Tibial nerve (tissue), 4 donors: ENCODE data around the gene TMEM43.

Experiments used
- EP300 ChIP-seq, 2 donors: sonication (generic); formaldehyde crosslinking; IDR thresholded peaks; one replicate each; pipeline ENCODE4 v1.6.1; 2017; ENCODE audit warnings: antibody characterized with exemption in 2 of 2, mild to moderate bottlenecking in 1 of 2
- POLR2A ChIP-seq, 2 donors: fragments of 450-650 bp; IDR thresholded peaks; one replicate each; pipeline ENCODE4 v1.6.1; 2017; ENCODE audit warnings: antibody characterized with exemption in 2 of 2, mild to moderate bottlenecking in 2 of 2, moderate library complexity in 2 of 2
- TF ChIP-seq, protein P1 (sequence below), 5 experiments: fragments of 200-600 bp in 3 of 5; fragments of 450-650 bp in 2 of 5; sonication (generic) in 3 of 5; IDR thresholded peaks; one replicate each; pipeline ENCODE4 v1.5.1; 2016 to 2019; ENCODE audit warnings: antibody characterized with exemption in 5 of 5, mild to moderate bottlenecking in 3 of 5, moderate library complexity in 2 of 5

DNA sequence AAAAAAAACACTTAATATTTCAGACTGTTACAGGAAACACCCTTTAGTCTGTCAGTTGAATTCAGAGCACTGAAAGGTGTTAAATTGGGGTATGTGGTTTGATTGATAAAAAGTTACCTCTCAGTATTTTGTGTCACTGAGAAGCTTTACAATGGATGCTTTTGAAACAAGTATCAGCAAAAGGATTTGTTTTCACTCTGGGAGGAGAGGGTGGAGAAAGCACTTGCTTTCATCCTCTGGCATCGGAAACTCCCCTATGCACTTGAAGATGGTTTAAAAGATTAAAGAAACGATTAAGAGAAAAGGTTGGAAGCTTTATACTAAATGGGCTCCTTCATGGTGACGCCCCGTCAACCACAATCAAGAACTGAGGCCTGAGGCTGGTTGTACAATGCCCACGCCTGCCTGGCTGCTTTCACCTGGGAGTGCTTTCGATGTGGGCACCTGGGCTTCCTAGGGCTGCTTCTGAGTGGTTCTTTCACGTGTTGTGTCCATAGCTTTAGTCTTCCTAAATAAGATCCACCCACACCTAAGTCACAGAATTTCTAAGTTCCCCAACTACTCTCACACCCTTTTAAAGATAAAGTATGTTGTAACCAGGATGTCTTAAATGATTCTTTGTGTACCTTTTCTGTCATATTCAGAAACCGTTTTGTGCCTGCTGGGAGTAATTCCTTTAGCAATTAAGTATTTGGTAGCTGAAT lies 17.9 kb downstream of the TMEM43 start:
- TF ChIP-seq, protein P1, sequence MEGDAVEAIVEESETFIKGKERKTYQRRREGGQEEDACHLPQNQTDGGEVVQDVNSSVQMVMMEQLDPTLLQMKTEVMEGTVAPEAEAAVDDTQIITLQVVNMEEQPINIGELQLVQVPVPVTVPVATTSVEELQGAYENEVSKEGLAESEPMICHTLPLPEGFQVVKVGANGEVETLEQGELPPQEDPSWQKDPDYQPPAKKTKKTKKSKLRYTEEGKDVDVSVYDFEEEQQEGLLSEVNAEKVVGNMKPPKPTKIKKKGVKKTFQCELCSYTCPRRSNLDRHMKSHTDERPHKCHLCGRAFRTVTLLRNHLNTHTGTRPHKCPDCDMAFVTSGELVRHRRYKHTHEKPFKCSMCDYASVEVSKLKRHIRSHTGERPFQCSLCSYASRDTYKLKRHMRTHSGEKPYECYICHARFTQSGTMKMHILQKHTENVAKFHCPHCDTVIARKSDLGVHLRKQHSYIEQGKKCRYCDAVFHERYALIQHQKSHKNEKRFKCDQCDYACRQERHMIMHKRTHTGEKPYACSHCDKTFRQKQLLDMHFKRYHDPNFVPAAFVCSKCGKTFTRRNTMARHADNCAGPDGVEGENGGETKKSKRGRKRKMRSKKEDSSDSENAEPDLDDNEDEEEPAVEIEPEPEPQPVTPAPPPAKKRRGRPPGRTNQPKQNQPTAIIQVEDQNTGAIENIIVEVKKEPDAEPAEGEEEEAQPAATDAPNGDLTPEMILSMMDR (IDR thresholded peaks at IDR 0.05), result no peak
- TF ChIP-seq POLR2A (IDR thresholded peaks at IDR 0.05) (no peak), EP300 (IDR thresholded peaks at IDR 0.05) (no peak)
